GM13976 (cell line): ENCODE results near the gene POU1F1.

Experiments used
- DNase-seq: peaks from one replicate; pipeline ENCODE4 v3.0.0; 2012; ENCODE audit warnings: low spot score
- CTCF ChIP-seq: IDR thresholded peaks from 2 replicates; pipeline ENCODE4 v1.5.1; 2012; ENCODE audit warnings: borderline replicate concordance, mild to moderate bottlenecking; ENCODE audit not compliant: insufficient read depth; ENCODE audit errors: extremely low read depth, missing control alignments, control extremely low read depth
- in situ Hi-C: fragments of 300-500 bp; cut with MboI; formaldehyde crosslinking; loops from one replicate; pipeline ENCODE4 v1.12.0; 2022; ENCODE audit warnings: low sequenced_read_pairs, mixed read lengths, inconsistent platforms; ENCODE audit not compliant: unreplicated experiment

The POU1F1 gene

GRCh38 chr3:87219611-87220010, 56.8 kb downstream of the POU1F1 start:
- in situ Hi-C loops = no loop called here
- TF ChIP-seq CTCF = no peak

GRCh38 chr3:87218560-87218959, 57.8 kb downstream of the POU1F1 start:
- no peak for DNase-seq
- in situ Hi-C loops = no loop called here
- TF ChIP-seq CTCF = no peak

More at GRCh38 chr3:87219611-87220010, 56.8 kb downstream of the POU1F1 start:
- DNase-seq = no peak
